Caco-2 (cell line): ENCODE measurements around the gene RNU6-9. TPM values are rescaled to one million over a fixed set of nuclear protein-coding genes. Genes with fewer than 3 reads are reported as not detected.
A peak's percentile ranks its signal among the peaks of the same experiment; 100 is the strongest.

Experiments
- BruUV-seq: library from RNA; stranded (reverse); fragments of 400-500 nt; replicated peaks from 2 replicates; lab custom pipeline; 2021; lab: Mats Ljungman, UMichigan
- CTCF ChIA-PET: fragments of 300-600 bp; sonication (Branson Sonifier 250); formaldehyde crosslinking; loops from one replicate; lab custom pipeline; 2022; ENCODE audit warnings: antibody characterized with exemption; lab: Charles Lee
- POLR2A ChIA-PET: fragments of 300-600 bp; sonication (Branson Sonifier 250); formaldehyde crosslinking; loops from one replicate; lab custom pipeline; 2022; ENCODE audit warnings: antibody characterized with exemption; lab: Charles Lee
- DNase-seq, 2 experiments: peaks; one replicate each; pipeline versions ENCODE4 v3.0.0 to v3.0.0-alpha.2; 2020 to 2022
- H3K27me3 ChIP-seq: replicated peaks from 2 replicates; pipeline ENCODE4 v1.6.0; 2011; ENCODE audit warnings: low read length; ENCODE audit not compliant: control insufficient read depth, insufficient read depth
- H3K36me3 ChIP-seq: 2 replicates; pipeline ENCODE4 v1.5.1; 2011; ENCODE audit warnings: low read length; ENCODE audit not compliant: control insufficient read depth, insufficient read depth
- H3K4me1 ChIP-seq: fragments of 250-450 bp; sonication (Bioruptor Pico); 2 replicates; pipeline ENCODE4 v1.5.1; 2020; ENCODE audit warnings: mild to moderate bottlenecking
- H3K4me3 ChIP-seq: 2 replicates; pipeline ENCODE4 v1.5.1; 2011; ENCODE audit warnings: low read depth, mild to moderate bottlenecking, control low read depth, low read length
- H3K9me3 ChIP-seq: fragments of 250-450 bp; sonication (Bioruptor Pico); 2 replicates; pipeline ENCODE4 v1.5.1; 2020; ENCODE audit warnings: mild to moderate bottlenecking, moderate library complexity
- H3K27ac Mint-ChIP-seq: one replicate; pipeline ENCODE4 v1.8.0; 2022; ENCODE audit warnings: mixed read lengths; ENCODE audit not compliant: unreplicated experiment
- H3K27me3 Mint-ChIP-seq: one replicate; pipeline ENCODE4 v1.8.0; 2022; ENCODE audit warnings: mixed read lengths; ENCODE audit not compliant: insufficient read depth, unreplicated experiment
- H3K36me3 Mint-ChIP-seq: one replicate; pipeline ENCODE4 v1.8.0; 2022; ENCODE audit warnings: mild to moderate bottlenecking, mixed read lengths; ENCODE audit not compliant: insufficient read depth, unreplicated experiment
- H3K4me1 Mint-ChIP-seq: one replicate; pipeline ENCODE4 v1.8.0; 2022; ENCODE audit warnings: low read depth, mixed read lengths; ENCODE audit not compliant: unreplicated experiment
- H3K4me3 Mint-ChIP-seq: one replicate; pipeline ENCODE4 v1.8.0; 2022; ENCODE audit warnings: mild to moderate bottlenecking, moderate library complexity, mixed read lengths; ENCODE audit not compliant: unreplicated experiment
- H3K9me3 Mint-ChIP-seq: one replicate; pipeline ENCODE4 v1.8.0; 2022; ENCODE audit warnings: mixed read lengths; ENCODE audit not compliant: unreplicated experiment
- CTCF ChIP-seq, 2 experiments: fragments of 200-600 bp in 1 of 2; IDR thresholded peaks; 1 replicate in 1 of 2; 2 replicates in 1 of 2; pipeline versions ENCODE4 v1.5.1 to v1.8.0; 2011 to 2022; ENCODE audit warnings: antibody characterized with exemption in 1 of 2, control low read depth in 1 of 2, inconsistent platforms in 1 of 2, low read depth in 1 of 2, low read length in 1 of 2, mild to moderate bottlenecking in 1 of 2, moderate library complexity in 1 of 2; ENCODE audit not compliant: insufficient read depth in 1 of 2, severe bottlenecking in 1 of 2, unreplicated experiment in 1 of 2
- intact Hi-C: fragments of 100-400 bp; cut with micrococcal nuclease; formaldehyde crosslinking; loops from one replicate; pipeline ENCODE4 v1.10.0; 2022; ENCODE audit not compliant: unreplicated experiment
- total RNA-seq: library from RNA; stranded (reverse); gene quantifications from 2 replicates; pipeline ENCODE4 v1.2.3, GENCODE V29; 2022

The RNU6-9 gene
- total RNA-seq, 1 experiment from 2014 or later = not detected

GRCh38 chr19:883661-884211, 9.5 kb upstream of the RNU6-9 start:
- POLR2A ChIA-PET = no interaction called here
- no peak overlapping the region for H3K4me3 ChIP-seq
- no TSS peak for BruUV-seq
- peak overlapping the region; percentile 57 for H3K27ac Mint-ChIP-seq
- no peaks in the 10 kb centered on the region for H3K27me3 Mint-ChIP-seq
- H3K4me1 ChIP-seq = peaks cover 14% of the 10 kb centered on the region
- H3K4me3 Mint-ChIP-seq = peak overlapping the region; percentile 22
- no peaks in the 10 kb centered on the region for H3K27me3 ChIP-seq
- no peaks in the 10 kb centered on the region for H3K9me3 ChIP-seq
- intact Hi-C loops = no loop called here
- CTCF ChIA-PET = no interaction called here
- no peaks in the 10 kb centered on the region for H3K9me3 Mint-ChIP-seq
- 0 out of 2 replicates have a peak, but pooled peaks cover 1% of the 10 kb centered on the region for H3K36me3 ChIP-seq
- peak in 1 of 2 experiments; percentile 4 for TF ChIP-seq CTCF (IDR thresholded peaks at IDR 0.05; ENCODE audit: insufficient read depth in 1 of 2, low read depth in 1 of 2, low read length in 1 of 2, severe bottlenecking in 1 of 2, unreplicated experiment in 1 of 2)
- no peaks in the 10 kb centered on the region for H3K4me1 Mint-ChIP-seq
- DNase-seq = peak; percentile 82 to 90
- H3K36me3 Mint-ChIP-seq = peaks cover 55% of the 10 kb centered on the region

DNA sequence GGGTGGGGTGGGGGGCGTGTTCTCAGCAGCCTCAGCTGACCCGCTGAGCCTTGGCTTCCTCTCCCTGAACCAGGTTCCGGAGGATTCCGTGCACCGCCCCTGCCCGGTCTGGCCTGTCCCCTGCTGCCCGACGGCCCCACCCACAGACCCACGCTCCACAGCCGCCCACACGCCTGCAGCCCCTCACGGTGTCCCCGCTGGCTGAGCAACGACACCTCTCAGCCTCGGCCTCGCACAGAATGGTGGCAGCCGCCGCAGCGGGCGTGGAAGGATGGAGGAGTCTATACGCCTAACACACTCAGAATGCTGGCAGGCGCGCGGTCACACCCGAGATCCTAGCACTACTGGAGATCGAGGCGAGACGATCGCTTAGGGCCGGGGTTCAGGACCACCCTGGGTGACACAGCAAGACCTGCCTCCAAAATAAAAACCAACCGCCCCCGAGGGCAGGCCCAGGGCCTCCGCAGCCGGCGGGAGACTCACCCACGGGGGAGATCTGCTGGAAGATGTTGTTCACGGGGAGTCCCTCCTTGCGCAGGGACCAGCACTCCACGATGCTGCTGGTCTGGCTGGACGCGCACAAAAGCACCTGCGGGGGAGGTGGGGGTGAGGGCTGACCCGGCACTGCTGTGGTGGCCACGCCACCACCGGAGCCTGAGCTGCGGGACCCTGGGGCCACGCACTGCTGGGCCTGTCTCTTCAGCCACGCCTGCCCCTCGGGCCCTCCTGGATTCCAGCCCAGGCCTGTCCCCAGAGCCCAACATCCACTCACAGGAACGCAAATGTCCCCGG, 8.7 kb upstream of the RNU6-9 start:
- Mint-ChIP-seq H3K36me3 (peaks cover 52% of the 10 kb centered on the region), H3K27me3 (no peaks in the 10 kb centered on the region), H3K4me1 (no peaks in the 10 kb centered on the region), H3K9me3 (no peaks in the 10 kb centered on the region), H3K4me3 (peak overlapping the region; percentile 22), H3K27ac (peak overlapping the region; percentile 57)
- H3K27me3 ChIP-seq = no peaks in the 10 kb centered on the region
- no peak for TF ChIP-seq CTCF (IDR thresholded peaks at IDR 0.05; ENCODE audit: insufficient read depth in 1 of 2, low read depth in 1 of 2, low read length in 1 of 2, severe bottlenecking in 1 of 2, unreplicated experiment in 1 of 2)
- no peak for DNase-seq
- no peak overlapping the region for H3K4me3 ChIP-seq
- peaks cover 14% of the 10 kb centered on the region for H3K4me1 ChIP-seq
- POLR2A ChIA-PET = no interaction called here
- H3K36me3 ChIP-seq = peaks cover 2% of the 10 kb centered on the region
- CTCF ChIA-PET = no interaction called here
- no peaks in the 10 kb centered on the region for H3K9me3 ChIP-seq
- no TSS peak for BruUV-seq
- intact Hi-C loops = no loop called here

DNA sequence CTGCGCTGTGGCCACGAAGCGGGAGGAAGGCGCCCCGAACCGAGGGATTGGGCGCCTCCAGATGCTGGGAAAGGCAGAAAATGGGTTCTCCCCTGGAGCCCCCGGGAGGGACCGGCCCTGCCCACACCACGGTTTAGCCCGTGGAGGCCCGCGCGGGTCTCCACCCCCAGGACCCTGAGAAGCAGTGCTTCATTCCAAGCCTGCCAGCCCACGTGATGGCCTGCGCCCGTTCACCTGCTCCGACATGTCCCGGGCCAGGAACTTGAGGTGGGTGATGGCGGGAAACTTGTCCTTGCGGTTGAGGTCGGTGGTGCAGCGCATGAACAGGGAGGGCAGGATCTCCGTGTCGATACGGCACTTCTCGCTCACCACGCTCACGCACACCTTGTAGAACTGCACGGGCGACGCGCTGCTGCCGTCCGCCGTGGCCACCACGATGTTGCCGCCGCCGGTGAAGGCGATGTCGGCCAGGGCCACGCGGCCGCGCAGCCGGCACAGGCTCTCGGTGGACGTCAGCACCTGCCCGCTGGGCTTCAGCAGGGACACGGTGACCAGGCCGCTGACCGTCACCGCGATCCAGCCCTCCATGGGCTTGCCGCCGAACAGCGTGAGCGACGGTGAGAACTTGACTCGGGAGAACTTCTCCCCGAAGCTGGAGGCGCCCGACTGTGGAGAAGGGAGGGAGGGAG, 7.6 kb upstream of the RNU6-9 start:
- intact Hi-C loops = no loop called here
- ChIA-PET POLR2A (interaction anchor here (0.6 kb wide), 1 partner anchor 134 kb away, joined by 12 read pairs; no protein-coding TSS in a partner anchor), CTCF (no interaction called here)
- no TSS peak for BruUV-seq
- no peaks in the 10 kb centered on the region for H3K27me3 ChIP-seq
- no peak for DNase-seq
- peaks cover 3% of the 10 kb centered on the region for H3K36me3 ChIP-seq
- Mint-ChIP-seq H3K27me3 (no peaks in the 10 kb centered on the region), H3K9me3 (no peaks in the 10 kb centered on the region), H3K27ac (peak overlapping the region; percentile 57), H3K4me1 (no peaks in the 10 kb centered on the region), H3K36me3 (peaks cover 49% of the 10 kb centered on the region), H3K4me3 (no peak overlapping the region)
- H3K4me1 ChIP-seq = peaks cover 14% of the 10 kb centered on the region
- H3K4me3 ChIP-seq = no peak overlapping the region
- H3K9me3 ChIP-seq = no peaks in the 10 kb centered on the region
- TF ChIP-seq CTCF (IDR thresholded peaks at IDR 0.05; ENCODE audit: insufficient read depth in 1 of 2, low read depth in 1 of 2, low read length in 1 of 2, severe bottlenecking in 1 of 2, unreplicated experiment in 1 of 2) = no peak
